ENCODE data around the gene HLA-DOB.

The HLA-DOB gene

GRCh38 chr6:32772656-32773055, 44.1 kb downstream of the HLA-DOB start:
- H3K4me3 ChIP-seq (ENCODE audit: low read length) = no peak overlapping the region
- no peaks in the 10 kb centered on the region for H3K36me3 ChIP-seq (ENCODE audit: control insufficient read depth, low read depth, low read length)
- no peaks in the 10 kb centered on the region for H3K4me1 ChIP-seq (ENCODE audit: control insufficient read depth, low read depth, low read length)
- H3K27me3 ChIP-seq (ENCODE audit: control insufficient read depth, insufficient read depth, low read length) = no peaks in the 10 kb centered on the region
- no peak overlapping the region for H3K27ac ChIP-seq (ENCODE audit: low read length)
- H3K9me3 ChIP-seq (ENCODE audit: control insufficient read depth, low read depth, low read length) = no peaks in the 10 kb centered on the region
- no peak overlapping the region for H3K9ac ChIP-seq (ENCODE audit: low read length)

DNA sequence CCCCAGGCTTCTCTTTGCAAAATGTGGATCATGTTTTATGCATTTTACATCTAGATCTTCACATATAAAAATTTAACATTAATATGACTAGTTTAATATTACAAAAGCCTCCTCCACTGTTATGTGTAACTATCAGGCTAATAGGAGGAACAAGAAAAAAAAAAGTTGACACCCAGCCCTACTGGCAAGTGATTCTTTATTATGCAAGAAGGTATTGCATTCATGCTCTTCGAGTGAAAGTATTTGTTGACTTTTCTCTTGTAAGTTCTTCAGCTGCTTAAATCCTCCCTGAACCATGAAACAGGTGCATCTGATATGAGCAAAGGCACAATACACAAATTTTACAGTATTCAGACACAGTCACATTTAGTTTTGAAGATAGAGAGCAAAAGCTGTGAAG, 52.8 kb downstream of the HLA-DOB start:
- Histone ChIP-seq H3K9me3 (ENCODE audit: control insufficient read depth, low read depth, low read length) (no peaks in the 10 kb centered on the region), H3K36me3 (ENCODE audit: control insufficient read depth, low read depth, low read length) (no peaks in the 10 kb centered on the region), H3K27ac (ENCODE audit: low read length) (no peak overlapping the region), H3K4me1 (ENCODE audit: control insufficient read depth, low read depth, low read length) (no peaks in the 10 kb centered on the region), H3K9ac (ENCODE audit: low read length) (no peak overlapping the region), H3K27me3 (ENCODE audit: control insufficient read depth, insufficient read depth, low read length) (peaks cover 4% of the 10 kb centered on the region), H3K4me3 (ENCODE audit: low read length) (no peak overlapping the region)

DNA sequence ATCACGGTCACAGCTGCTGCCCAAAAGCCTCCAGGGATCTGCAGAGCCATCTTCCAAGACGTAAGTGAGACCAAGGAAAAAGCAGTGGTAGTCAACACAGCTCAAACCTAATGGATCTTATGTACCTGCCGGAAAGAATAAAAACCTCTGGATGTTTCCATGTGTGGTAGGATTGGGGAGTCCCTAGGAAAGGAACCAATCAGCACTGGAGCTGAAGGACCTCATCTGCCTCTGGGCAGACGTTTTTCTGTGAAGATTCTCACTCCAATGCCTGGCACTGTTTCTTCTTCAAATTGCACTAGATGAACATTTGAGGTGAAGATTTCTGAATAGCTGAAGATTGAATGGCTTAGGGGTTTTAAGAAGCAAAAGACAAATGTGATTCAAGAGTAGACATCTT, 53.4 kb downstream of the HLA-DOB start, which contains the start of gene HLA-DQB2:
HLA-DQB2 (minus strand) TSS at position 112 of the 400 bp plus-strand sequence; CDS start at position 50, 62 bp downstream.
- Histone ChIP-seq H3K4me1 (ENCODE audit: control insufficient read depth, low read depth, low read length) (no peaks in the 10 kb centered on the region), H3K27me3 (ENCODE audit: control insufficient read depth, insufficient read depth, low read length) (peaks cover 4% of the 10 kb centered on the region), H3K4me3 (ENCODE audit: low read length) (no peak within 1 kb of the TSS), H3K36me3 (ENCODE audit: control insufficient read depth, low read depth, low read length) (no peaks in the 10 kb centered on the region), H3K9ac (ENCODE audit: low read length) (no peak within 1 kb of the TSS), H3K27ac (ENCODE audit: low read length) (no peak within 1 kb of the TSS), H3K9me3 (ENCODE audit: control insufficient read depth, low read depth, low read length) (no peaks in the 10 kb centered on the region)

Measured in iPS-18a (cell line).